GM21367 (cell line): ENCODE data around the gene IL10RB.
A peak's percentile ranks its signal among the peaks of the same experiment; 100 is the strongest.

ENCODE experiments used
- ATAC-seq: cut with Tn5 transposase; IDR thresholded peaks from one replicate; pipeline ENCODE4 v1.9.1; 2021; ENCODE audit not compliant: unreplicated experiment

IL10RB gene

DNA sequence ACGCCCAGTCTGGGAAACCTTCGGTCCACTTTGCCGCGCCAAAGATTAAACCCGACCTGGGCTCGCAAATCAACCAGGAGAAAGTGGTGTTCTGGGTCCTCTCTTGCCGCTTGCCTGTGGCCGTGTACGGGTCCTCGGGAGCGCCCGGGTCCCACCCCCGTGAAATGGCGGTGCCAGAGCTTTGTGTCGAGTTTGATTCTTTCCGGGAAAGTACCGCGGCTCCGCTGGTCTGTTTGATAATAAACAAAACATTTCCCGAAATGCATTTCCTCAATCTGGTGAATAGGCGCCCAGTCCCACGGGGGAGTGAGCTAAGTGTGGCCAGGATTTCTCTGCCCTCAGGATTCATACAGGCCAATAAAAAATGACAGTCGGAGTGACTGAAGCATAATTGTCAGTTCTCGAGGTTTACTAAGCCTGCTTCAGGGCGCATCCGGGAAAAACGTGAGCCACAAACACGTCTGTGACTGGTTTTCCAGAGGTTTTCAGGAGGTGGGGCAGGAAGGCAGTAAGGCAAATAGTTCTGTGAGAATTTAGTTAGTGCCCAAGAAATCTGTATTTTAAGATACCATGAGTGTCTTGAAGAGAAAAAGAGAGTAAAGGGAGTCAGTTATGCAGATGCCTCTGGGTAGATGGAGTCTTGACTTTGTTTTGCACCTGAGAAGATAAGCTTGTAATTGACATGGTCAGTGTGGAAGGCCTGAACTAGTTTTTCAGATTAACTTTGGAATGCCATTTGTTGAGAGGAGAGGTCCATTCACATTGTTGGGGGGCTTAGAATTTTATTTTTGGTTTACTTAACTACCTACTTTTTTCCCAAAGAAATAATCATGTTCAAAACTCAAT lies 59.3 kb downstream of the IL10RB start:
- ATAC-seq, result peak; percentile 43

DNA sequence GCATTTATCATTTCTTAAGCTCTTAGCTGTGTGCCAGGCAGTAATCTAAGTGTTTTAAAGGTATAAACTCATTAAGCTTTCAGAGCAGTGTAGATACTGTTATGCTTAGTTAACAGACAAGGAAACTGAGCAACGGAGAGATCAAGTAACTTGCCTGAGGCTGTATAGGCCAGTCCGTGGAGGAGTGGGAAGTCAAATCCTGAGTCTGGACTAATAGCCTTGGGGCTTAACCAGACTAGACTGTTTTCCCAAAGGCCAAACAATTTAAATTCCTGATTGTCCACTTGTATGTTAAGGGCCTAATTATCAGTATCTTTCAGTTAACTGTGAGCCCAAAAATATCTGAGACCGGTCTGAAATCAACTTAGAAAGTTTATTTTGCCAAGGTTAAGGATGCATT lies 61.2 kb downstream of the IL10RB start:
- no peak for ATAC-seq

DNA sequence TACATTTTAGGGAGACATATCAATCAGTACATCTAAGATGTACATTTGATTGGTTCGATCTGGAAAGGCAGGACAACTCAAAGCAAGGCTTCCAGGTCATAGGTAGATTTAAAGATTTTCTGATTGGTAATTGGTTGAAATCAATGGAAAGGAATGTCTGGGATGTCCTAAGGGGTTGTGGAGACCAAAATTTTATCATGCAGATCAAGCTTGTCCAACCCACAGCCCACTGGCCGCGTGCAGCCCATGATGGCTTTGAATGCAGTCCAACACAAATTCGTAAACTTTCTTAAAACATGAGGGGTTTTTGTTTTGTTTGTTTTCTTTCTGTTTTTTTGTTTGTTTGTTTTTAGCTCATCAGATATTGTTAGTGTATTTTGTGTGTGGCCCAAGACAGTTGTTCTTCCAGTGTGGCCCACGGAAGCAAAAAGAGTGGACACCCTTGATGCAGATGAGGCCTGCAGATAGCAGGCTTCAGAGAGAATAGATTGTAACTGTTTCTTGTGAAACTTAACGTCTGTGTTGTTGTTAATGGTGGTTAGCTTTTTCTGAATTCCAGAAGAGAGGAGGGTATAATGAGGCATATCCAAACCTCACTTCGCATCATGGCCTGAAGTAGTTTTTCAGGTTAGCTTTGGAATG lies 61.7 kb downstream of the IL10RB start:
- no peak for ATAC-seq

DNA sequence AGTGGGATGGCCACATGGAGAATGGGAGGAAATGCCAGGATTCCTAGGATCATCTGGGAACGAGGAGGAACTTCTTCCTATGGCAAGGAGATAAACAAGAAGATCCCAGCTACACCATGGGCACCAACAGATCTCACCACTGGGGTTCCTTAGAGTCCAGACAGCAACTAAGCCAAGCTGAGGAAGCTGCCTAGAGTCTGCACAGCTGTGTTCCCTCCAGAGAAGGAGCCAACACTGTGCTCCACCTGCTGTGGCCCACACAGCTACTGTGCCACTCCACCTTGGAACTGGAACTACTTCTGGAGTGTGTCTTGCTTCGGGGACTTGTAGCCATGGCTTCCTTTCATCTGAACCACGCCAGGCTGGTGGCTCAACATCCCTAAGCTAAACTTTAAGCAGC lies 64.6 kb downstream of the IL10RB start:
- ATAC-seq, result no peak

DNA sequence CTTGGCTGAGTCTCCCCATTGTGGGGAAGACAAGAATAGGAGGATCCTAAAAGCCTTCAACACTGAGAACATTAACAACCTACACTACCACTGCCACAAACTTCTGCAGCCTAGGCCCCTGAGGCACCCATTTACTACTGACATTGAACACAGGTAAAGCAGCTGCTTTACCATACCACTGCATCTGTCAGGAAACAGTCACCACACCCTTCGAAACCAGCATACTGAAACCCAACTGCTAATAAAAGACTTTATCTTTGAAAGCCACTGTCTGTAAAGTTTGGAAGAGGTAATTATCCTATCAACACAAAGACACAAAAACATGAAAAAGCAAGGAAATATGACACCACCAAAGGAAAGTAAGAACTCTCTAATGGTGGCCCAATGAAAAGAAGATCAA lies 66.0 kb downstream of the IL10RB start:
- peak; percentile 81 for ATAC-seq

DNA sequence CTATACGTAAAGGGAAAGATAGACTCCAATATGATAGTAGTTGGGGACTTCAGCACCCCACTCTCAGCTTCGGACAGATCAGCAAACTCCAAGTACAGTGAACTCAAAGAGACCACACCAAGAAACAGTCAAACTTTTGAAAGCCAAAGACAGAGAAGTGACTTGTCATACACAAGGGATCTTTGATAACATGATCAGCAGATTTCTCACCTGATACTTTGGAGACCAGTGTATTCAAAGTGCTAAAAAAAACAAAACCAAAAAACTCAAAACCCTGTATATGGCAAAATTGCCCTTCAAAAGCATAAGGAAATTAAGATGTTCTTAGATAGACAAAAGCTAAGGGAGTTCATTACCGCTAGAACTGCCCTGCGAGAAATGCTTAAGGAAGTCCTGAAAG lies 68.0 kb downstream of the IL10RB start:
- no peak for ATAC-seq

DNA sequence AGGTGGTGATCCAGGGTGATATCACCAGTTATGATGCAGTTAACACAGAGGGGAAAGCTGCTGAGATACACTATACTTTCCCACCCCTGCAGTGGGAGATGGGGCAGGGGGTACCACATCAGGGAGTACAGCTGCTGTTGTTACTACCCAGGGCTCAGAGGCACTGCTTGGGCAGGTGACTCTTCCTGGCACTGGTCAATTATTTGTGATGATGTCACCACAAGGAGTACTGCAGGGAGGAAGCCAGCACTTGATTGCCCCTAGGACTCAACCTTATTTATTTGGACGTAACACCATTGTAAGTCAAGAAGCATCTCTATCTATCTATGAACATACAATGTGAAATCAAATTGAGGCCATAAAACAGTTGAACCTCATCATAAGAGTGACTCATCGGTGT lies 68.7 kb downstream of the IL10RB start:
- ATAC-seq, result no peak

DNA sequence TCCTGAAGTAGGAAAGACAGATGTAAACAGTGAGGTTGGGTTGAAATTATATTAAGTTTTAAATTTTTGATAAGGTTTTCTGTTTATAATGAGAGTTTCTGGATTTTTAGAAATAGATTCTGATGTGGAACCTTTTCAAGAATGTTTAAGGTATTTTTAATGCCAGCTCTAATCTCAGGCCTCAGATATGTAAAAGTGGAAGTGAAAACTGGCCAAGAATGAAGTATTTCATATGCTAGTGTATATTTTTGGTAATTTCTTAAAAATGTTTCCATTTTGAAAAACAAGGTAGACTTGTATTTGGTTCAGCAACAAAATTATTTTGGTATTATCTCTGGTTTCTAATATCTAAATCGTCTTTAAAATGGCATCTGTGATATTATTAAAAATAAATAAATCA lies 73.0 kb downstream of the IL10RB start:
- ATAC-seq, result no peak

DNA sequence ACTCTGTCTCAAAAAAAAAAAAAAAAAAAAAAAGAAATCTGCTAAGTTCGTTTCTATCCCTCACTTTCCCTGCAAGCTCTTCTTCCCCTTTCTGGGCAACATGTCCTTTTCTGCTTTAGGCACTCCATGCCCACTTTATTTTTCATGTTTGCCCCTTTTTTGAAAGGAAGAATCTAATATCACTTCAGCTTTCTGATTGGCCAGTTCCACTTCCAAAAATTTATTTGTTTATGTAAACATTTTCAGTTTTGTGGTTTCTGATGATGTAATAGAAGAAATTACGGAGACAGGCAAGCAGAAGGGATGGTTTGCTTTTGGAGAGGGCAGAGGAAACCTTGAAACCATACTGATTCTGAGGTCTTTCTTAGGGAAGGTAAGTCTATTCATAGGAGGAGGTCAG lies 73.8 kb downstream of the IL10RB start:
- no peak for ATAC-seq

DNA sequence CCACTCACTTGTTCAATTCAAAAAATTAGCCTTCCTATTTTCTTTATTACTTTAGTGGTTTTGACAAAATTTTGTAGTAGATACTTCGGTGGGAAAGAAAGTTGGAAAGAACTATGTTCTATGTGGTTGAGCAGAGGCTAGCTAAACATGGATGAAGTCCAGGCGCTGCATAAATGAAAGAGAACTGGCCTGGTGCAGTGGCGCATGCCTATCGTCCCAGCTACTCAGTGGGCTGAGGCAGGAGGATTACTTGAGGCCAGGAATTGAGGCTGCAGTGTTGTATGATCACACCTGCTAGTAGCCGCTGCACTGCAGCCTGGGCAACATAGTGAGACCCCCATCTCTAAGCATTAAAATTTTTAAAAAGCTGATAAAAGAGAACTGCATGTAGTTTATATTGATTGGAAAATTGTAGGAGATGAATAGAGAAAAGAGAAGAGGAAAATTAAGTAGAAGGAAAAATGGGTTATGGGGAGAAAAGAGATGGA lies 79.6 kb downstream of the IL10RB start:
- no peak for ATAC-seq
